Keratinocyte (primary cell): Measurements from ENCODE around the gene P4HA3. TPM values are rescaled to one million over a fixed set of nuclear protein-coding genes. Genes with fewer than 3 reads are reported as not detected.
"Not testable (repeated sequence)": the region's sequence is repeated elsewhere in the genome, so short reads cannot be mapped to it uniquely, and the experiment has no call there.

Source experiments
- DNase-seq: peaks from one replicate; pipeline ENCODE4 v3.0.0-alpha.2; 2011; ENCODE audit warnings: low read depth, missing footprints, low spot score
- FAIRE-seq: peaks from 2 replicates; lab custom pipeline; 2011; peaks lifted over from hg19 to GRCh38; lab: Jason Lieb, UNC
- H2AFZ ChIP-seq: 2 replicates; pipeline ENCODE4 v1.6.0; 2012; ENCODE audit warnings: low read length, control low read depth, inconsistent platforms; ENCODE audit not compliant: control insufficient read depth
- H3K27ac ChIP-seq: 2 replicates; pipeline ENCODE4 v1.5.1; 2011; ENCODE audit warnings: low read length; ENCODE audit not compliant: control insufficient read depth, insufficient read depth
- H3K27me3 ChIP-seq: 3 replicates; pipeline ENCODE4 v1.6.0; 2011; ENCODE audit warnings: low read length; ENCODE audit not compliant: control insufficient read depth, insufficient read depth; ENCODE audit errors: extremely low read depth
- H3K36me3 ChIP-seq, 2 experiments: 2 replicates in 1 of 2; 3 replicates in 1 of 2; pipeline ENCODE4 v1.5.1; 2011; ENCODE audit warnings: low read length in 2 of 2, mild to moderate bottlenecking in 1 of 2; ENCODE audit not compliant: control insufficient read depth in 2 of 2, insufficient read depth in 2 of 2; ENCODE audit errors: extremely low read depth in 1 of 2
- H3K4me1 ChIP-seq: 3 replicates; pipeline ENCODE4 v1.5.1; 2011; ENCODE audit warnings: low read length; ENCODE audit not compliant: control insufficient read depth, insufficient read depth; ENCODE audit errors: extremely low read depth
- H3K4me2 ChIP-seq: 3 replicates; pipeline ENCODE4 v1.6.0; 2011; ENCODE audit warnings: low read depth, low read length; ENCODE audit not compliant: control insufficient read depth, insufficient read depth; ENCODE audit errors: extremely low read depth
- H3K4me3 ChIP-seq, 3 experiments: fragments of 200-600 bp in 1 of 3; sonication (generic) in 1 of 3; 2 replicates in 2 of 3; 3 replicates in 1 of 3; pipeline ENCODE4 v1.5.1; 2011 to 2016; ENCODE audit warnings: low read length in 3 of 3, mild to moderate bottlenecking in 3 of 3, control low read depth in 2 of 3, inconsistent platforms in 1 of 3, low read depth in 1 of 3, mixed read lengths in 1 of 3, mixed run types in 1 of 3, moderate library complexity in 1 of 3; ENCODE audit not compliant: control insufficient read depth in 2 of 3, insufficient read depth in 2 of 3; ENCODE audit errors: extremely low read depth in 1 of 3
- H3K79me2 ChIP-seq: 2 replicates; pipeline ENCODE4 v1.6.0; 2012; ENCODE audit warnings: low read length; ENCODE audit not compliant: control insufficient read depth, insufficient read depth
- H3K9ac ChIP-seq: 3 replicates; pipeline ENCODE4 v1.6.0; 2011; ENCODE audit warnings: low read length; ENCODE audit not compliant: control insufficient read depth, insufficient read depth; ENCODE audit errors: extremely low read depth
- H3K9me1 ChIP-seq: 3 replicates; pipeline ENCODE4 v1.6.0; 2011; ENCODE audit warnings: low read length; ENCODE audit not compliant: control insufficient read depth, insufficient read depth; ENCODE audit errors: extremely low read depth
- H3K9me3 ChIP-seq: 2 replicates; pipeline ENCODE4 v1.5.1; 2012; ENCODE audit warnings: low read depth, low read length; ENCODE audit not compliant: control insufficient read depth
- H4K20me1 ChIP-seq: 3 replicates; pipeline ENCODE4 v1.6.0; 2011; ENCODE audit warnings: low read length; ENCODE audit not compliant: control insufficient read depth, insufficient read depth; ENCODE audit errors: extremely low read depth
- CTCF ChIP-seq, 3 experiments: IDR thresholded peaks in 1 of 3; conservative IDR thresholded peaks in 1 of 3; optimal IDR thresholded peaks in 1 of 3; 2 replicates in 2 of 3; 3 replicates in 1 of 3; pipeline versions ENCODE3 to v1.5.1; 2011; ENCODE audit warnings: low read length in 3 of 3, mild to moderate bottlenecking in 3 of 3, moderate library complexity in 2 of 3, control low read depth in 1 of 3, inconsistent platforms in 1 of 3; ENCODE audit not compliant: insufficient read depth in 2 of 3; ENCODE audit errors: extremely low read depth in 1 of 3
- EZH2 ChIP-seq: IDR thresholded peaks from one replicate; pipeline ENCODE4 v1.6.1; 2012; ENCODE audit warnings: inconsistent platforms, mild to moderate bottlenecking, low read length, moderate library complexity
- dilution Hi-C: fragments of 300-500 bp; cut with MboI; formaldehyde crosslinking; loops from one replicate; pipeline ENCODE4 v1.7.0; 2020; ENCODE audit warnings: low sequenced_read_pairs; ENCODE audit not compliant: extremely low pct_ligation_motif_present
- polyA plus RNA-seq, 5 experiments: library from polyadenylated mRNA; depleted of rRNA in 3 of 5; stranded (reverse) in 3 of 5; stranded (forward) in 1 of 5; unstranded in 1 of 5; fragments of >200 nt; gene quantifications; 1 replicate in 1 of 5; 2 replicates in 3 of 5; 3 replicates in 1 of 5; pipeline versions ENCODE4 v1.2.1 to v1.2.3, GENCODE V29; 2011 to 2012; ENCODE audit warnings: missing spikeins in 2 of 5, low read depth in 1 of 5, low replicate concordance in 1 of 5

The P4HA3 gene
- polyA plus RNA-seq, 1 donor (not counting 4 experiments of a cell fraction or from before 2014, with no cell fraction given) = 0.14 TPM

GRCh38 chr11:74332291-74332690, 20.9 kb upstream of the P4HA3 start:
- dilution Hi-C loops = no loop called here
- TF ChIP-seq EZH2 (no peak), CTCF (optimal IDR thresholded peaks at IDR 0.05 in 1 of 3, IDR thresholded peaks at IDR 0.05 in 1 of 3, conservative IDR thresholded peaks at IDR 0.05 in 1 of 3; ENCODE audit: extremely low read depth in 1 of 3, insufficient read depth in 2 of 3, low read length in 3 of 3) (no peak)
- Histone ChIP-seq H3K9me1 (no peaks in the 10 kb centered on the region), H3K36me3 (no peaks in the 10 kb centered on the region), H3K9ac (no peak overlapping the region), H2AFZ (no peak overlapping the region), H3K27ac (no peak overlapping the region), H3K4me3 (no peak overlapping the region), H3K79me2 (no peaks in the 10 kb centered on the region), H3K27me3 (no peaks in the 10 kb centered on the region), H3K4me2 (no peak overlapping the region), H3K4me1 (peaks cover 3% of the 10 kb centered on the region), H4K20me1 (no peaks in the 10 kb centered on the region), H3K9me3 (no peaks in the 10 kb centered on the region)
- DNase-seq = no peak
- no peak for FAIRE-seq

- H4K20me1 ChIP-seq, H3K4me2 ChIP-seq, H3K9me3 ChIP-seq, H3K4me1 ChIP-seq, DNase-seq, H3K27ac ChIP-seq, H3K9me1 ChIP-seq, H3K9ac ChIP-seq, H3K79me2 ChIP-seq, H3K27me3 ChIP-seq, H3K4me3 ChIP-seq, H3K36me3 ChIP-seq, dilution Hi-C loops, H2AFZ ChIP-seq, FAIRE-seq: not testable (repeated sequence)
Observed at GRCh38 chr11:74331000-74331399, 19.6 kb upstream of the P4HA3 start.
